ENCODE measurements around the gene TCTN1. TPM values are rescaled to one million over a fixed set of nuclear protein-coding genes. Genes with fewer than 3 reads are reported as not detected.

The TCTN1 gene
- total and polyA plus RNA-seq, 2 of the 13 experiments (the other 11 are each of a cell fraction or from before 2014, with no cell fraction given), result 13.6 to 16.0 TPM

DNA sequence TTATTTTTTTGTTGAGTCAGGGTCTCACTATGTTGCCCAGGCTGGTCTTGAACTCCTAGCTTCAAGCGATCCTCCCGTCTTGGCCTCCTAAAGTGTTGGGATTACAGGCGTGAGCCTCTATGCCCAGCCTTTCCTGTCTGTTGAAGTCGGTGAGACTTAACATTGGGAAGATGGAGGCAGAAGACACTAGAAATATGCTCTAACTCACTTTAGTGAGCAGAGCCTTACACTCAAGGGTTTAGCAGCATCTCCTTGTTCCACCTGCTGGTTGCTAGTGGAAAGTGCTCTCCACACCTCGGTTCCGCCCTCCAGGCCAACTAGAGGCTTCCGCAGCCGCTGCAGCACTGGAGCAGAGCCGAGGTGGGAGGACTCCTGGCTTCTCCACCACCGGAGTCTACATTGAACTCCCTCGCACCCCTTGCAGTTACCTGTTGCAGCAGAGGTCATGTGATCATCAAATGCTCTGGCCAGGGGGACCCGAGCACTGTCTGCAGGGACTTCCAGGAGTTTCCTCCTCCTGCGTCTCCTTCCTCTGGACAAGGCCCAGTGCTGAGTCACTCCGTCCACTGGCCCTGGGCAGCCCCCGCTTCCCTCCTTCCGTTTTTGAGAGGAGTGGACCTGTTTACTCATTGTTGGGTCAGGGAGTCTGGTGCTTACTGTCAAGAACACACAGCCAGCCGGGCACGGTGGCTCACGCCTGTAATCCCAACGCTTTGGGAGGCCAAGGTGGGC, 84.4 kb downstream of the TCTN1 start (continued):
- TF ChIP-seq, protein P1, sequence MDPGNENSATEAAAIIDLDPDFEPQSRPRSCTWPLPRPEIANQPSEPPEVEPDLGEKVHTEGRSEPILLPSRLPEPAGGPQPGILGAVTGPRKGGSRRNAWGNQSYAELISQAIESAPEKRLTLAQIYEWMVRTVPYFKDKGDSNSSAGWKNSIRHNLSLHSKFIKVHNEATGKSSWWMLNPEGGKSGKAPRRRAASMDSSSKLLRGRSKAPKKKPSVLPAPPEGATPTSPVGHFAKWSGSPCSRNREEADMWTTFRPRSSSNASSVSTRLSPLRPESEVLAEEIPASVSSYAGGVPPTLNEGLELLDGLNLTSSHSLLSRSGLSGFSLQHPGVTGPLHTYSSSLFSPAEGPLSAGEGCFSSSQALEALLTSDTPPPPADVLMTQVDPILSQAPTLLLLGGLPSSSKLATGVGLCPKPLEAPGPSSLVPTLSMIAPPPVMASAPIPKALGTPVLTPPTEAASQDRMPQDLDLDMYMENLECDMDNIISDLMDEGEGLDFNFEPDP (CRISPR knock-in tag; conservative IDR thresholded peaks at IDR 0.05), result no peak
- TF ChIP-seq, protein P2, sequence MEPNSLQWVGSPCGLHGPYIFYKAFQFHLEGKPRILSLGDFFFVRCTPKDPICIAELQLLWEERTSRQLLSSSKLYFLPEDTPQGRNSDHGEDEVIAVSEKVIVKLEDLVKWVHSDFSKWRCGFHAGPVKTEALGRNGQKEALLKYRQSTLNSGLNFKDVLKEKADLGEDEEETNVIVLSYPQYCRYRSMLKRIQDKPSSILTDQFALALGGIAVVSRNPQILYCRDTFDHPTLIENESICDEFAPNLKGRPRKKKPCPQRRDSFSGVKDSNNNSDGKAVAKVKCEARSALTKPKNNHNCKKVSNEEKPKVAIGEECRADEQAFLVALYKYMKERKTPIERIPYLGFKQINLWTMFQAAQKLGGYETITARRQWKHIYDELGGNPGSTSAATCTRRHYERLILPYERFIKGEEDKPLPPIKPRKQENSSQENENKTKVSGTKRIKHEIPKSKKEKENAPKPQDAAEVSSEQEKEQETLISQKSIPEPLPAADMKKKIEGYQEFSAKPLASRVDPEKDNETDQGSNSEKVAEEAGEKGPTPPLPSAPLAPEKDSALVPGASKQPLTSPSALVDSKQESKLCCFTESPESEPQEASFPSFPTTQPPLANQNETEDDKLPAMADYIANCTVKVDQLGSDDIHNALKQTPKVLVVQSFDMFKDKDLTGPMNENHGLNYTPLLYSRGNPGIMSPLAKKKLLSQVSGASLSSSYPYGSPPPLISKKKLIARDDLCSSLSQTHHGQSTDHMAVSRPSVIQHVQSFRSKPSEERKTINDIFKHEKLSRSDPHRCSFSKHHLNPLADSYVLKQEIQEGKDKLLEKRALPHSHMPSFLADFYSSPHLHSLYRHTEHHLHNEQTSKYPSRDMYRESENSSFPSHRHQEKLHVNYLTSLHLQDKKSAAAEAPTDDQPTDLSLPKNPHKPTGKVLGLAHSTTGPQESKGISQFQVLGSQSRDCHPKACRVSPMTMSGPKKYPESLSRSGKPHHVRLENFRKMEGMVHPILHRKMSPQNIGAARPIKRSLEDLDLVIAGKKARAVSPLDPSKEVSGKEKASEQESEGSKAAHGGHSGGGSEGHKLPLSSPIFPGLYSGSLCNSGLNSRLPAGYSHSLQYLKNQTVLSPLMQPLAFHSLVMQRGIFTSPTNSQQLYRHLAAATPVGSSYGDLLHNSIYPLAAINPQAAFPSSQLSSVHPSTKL (CRISPR knock-in tag; IDR thresholded peaks at IDR 0.05), result peak; percentile 22; the same call in 1 of the 2 replicates
- TF ChIP-seq MAF1 (CRISPR knock-in tag; IDR thresholded peaks at IDR 0.05; ENCODE audit: borderline replicate concordance) (no peak), SRSF9 (IDR thresholded peaks at IDR 0.05; ENCODE audit: borderline replicate concordance, insufficient read depth, low read depth, low read length, poor library complexity, severe bottlenecking) (no peak), ZNF484 (CRISPR knock-in tag; IDR thresholded peaks at IDR 0.05; ENCODE audit: borderline replicate concordance, low read depth) (no peak), ZFP90 (CRISPR knock-in tag; IDR thresholded peaks at IDR 0.05; ENCODE audit: borderline replicate concordance) (no peak), TP53 (CRISPR knock-in tag; conservative IDR thresholded peaks at IDR 0.05) (no peak), ZNF615 (CRISPR knock-in tag; IDR thresholded peaks at IDR 0.05; ENCODE audit: borderline replicate concordance) (no peak), JUND (CRISPR knock-in tag; IDR thresholded peaks at IDR 0.05) (no peak), XRCC5 (optimal IDR thresholded peaks at IDR 0.05; ENCODE audit: low read length) (peak; percentile 67), CBFB (CRISPR knock-in tag; IDR thresholded peaks at IDR 0.05) (no peak), ZMYM2 (CRISPR knock-in tag; IDR thresholded peaks at IDR 0.05) (no peak; the same call in 1 of the 2 replicates)
- TF ChIP-seq, protein P3, sequence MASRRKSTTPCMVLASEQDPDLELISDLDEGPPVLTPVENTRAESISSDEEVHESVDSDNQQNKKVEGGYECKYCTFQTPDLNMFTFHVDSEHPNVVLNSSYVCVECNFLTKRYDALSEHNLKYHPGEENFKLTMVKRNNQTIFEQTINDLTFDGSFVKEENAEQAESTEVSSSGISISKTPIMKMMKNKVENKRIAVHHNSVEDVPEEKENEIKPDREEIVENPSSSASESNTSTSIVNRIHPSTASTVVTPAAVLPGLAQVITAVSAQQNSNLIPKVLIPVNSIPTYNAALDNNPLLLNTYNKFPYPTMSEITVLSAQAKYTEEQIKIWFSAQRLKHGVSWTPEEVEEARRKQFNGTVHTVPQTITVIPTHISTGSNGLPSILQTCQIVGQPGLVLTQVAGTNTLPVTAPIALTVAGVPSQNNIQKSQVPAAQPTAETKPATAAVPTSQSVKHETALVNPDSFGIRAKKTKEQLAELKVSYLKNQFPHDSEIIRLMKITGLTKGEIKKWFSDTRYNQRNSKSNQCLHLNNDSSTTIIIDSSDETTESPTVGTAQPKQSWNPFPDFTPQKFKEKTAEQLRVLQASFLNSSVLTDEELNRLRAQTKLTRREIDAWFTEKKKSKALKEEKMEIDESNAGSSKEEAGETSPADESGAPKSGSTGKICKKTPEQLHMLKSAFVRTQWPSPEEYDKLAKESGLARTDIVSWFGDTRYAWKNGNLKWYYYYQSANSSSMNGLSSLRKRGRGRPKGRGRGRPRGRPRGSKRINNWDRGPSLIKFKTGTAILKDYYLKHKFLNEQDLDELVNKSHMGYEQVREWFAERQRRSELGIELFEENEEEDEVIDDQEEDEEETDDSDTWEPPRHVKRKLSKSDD (CRISPR knock-in tag; IDR thresholded peaks at IDR 0.05; ENCODE audit: low read depth), result no peak
- TF ChIP-seq, protein P4, sequence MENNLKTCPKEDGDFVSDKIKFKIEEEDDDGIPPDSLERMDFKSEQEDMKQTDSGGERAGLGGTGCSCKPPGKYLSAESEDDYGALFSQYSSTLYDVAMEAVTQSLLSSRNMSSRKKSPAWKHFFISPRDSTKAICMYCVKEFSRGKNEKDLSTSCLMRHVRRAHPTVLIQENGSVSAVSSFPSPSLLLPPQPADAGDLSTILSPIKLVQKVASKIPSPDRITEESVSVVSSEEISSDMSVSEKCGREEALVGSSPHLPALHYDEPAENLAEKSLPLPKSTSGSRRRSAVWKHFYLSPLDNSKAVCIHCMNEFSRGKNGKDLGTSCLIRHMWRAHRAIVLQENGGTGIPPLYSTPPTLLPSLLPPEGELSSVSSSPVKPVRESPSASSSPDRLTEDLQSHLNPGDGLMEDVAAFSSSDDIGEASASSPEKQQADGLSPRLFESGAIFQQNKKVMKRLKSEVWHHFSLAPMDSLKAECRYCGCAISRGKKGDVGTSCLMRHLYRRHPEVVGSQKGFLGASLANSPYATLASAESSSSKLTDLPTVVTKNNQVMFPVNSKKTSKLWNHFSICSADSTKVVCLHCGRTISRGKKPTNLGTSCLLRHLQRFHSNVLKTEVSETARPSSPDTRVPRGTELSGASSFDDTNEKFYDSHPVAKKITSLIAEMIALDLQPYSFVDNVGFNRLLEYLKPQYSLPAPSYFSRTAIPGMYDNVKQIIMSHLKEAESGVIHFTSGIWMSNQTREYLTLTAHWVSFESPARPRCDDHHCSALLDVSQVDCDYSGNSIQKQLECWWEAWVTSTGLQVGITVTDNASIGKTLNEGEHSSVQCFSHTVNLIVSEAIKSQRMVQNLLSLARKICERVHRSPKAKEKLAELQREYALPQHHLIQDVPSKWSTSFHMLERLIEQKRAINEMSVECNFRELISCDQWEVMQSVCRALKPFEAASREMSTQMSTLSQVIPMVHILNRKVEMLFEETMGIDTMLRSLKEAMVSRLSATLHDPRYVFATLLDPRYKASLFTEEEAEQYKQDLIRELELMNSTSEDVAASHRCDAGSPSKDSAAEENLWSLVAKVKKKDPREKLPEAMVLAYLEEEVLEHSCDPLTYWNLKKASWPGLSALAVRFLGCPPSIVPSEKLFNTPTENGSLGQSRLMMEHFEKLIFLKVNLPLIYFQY (CRISPR knock-in tag; IDR thresholded peaks at IDR 0.05; ENCODE audit: borderline replicate concordance), result peak; percentile 40; the same call in 1 of the 2 replicates
- TF ChIP-seq, protein P5, sequence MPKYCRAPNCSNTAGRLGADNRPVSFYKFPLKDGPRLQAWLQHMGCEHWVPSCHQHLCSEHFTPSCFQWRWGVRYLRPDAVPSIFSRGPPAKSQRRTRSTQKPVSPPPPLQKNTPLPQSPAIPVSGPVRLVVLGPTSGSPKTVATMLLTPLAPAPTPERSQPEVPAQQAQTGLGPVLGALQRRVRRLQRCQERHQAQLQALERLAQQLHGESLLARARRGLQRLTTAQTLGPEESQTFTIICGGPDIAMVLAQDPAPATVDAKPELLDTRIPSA (CRISPR knock-in tag; IDR thresholded peaks at IDR 0.05; ENCODE audit: borderline replicate concordance), result no peak
